ENCODE results near the gene ERI3.

ERI3 gene

GRCh38 chr1:44266400-44267344 is 88.4 kb downstream of the ERI3 start:
- H3K4me3 ChIP-seq (ENCODE audit: low read depth, low read length) = no peak overlapping the region

GRCh38 chr1:44265656-44266358 is 89.2 kb downstream of the ERI3 start:
- H3K4me3 ChIP-seq (ENCODE audit: low read depth, low read length) = no peak overlapping the region
- TF ChIP-seq CTCF (IDR thresholded peaks at IDR 0.05; ENCODE audit: low read depth, low read length) = no peak

More at GRCh38 chr1:44266400-44267344, 88.4 kb downstream of the ERI3 start:
- no peak for TF ChIP-seq CTCF (IDR thresholded peaks at IDR 0.05; ENCODE audit: low read depth, low read length)

GRCh38 chr1:44264451-44264771 is 90.6 kb downstream of the ERI3 start:
- H3K4me3 ChIP-seq (ENCODE audit: low read depth, low read length) = no peak overlapping the region
- no peak for TF ChIP-seq CTCF (IDR thresholded peaks at IDR 0.05; ENCODE audit: low read depth, low read length)

GRCh38 chr1:44263568-44264450 is 91.2 kb downstream of the ERI3 start:
- H3K4me3 ChIP-seq (ENCODE audit: low read depth, low read length) = no peak overlapping the region
- TF ChIP-seq CTCF (IDR thresholded peaks at IDR 0.05; ENCODE audit: low read depth, low read length) = no peak

- H3K4me3 ChIP-seq (ENCODE audit: low read depth, low read length) = no peak overlapping the region
- TF ChIP-seq CTCF (IDR thresholded peaks at IDR 0.05; ENCODE audit: low read depth, low read length) = no peak
Measured at GRCh38 chr1:44262816-44263567, 92.1 kb downstream of the ERI3 start.

GRCh38 chr1:44262414-44262813 is 92.6 kb downstream of the ERI3 start:
- no peak for TF ChIP-seq CTCF (IDR thresholded peaks at IDR 0.05; ENCODE audit: low read depth, low read length)
- no peak overlapping the region for H3K4me3 ChIP-seq (ENCODE audit: low read depth, low read length)
